Stimulated activated CD4-positive, alpha-beta T cell treated with anti-CD3 and anti-CD28 coated beads, Interleukin-1b, Interleukin-23, amount 100 ng/mL, for 4 hours (primary cell): ENCODE measurements around the gene PIK3C2G.

Source experiments
- DNase-seq, 2 donors: peaks; one replicate each; pipeline ENCODE4 v3.0.0-alpha.2; 2020; ENCODE audit warnings: low read depth in 2 of 2

PIK3C2G gene

GRCh38 chr12:18414671-18415070, 153.4 kb downstream of the PIK3C2G start:
- DNase-seq = no peak

GRCh38 chr12:18415227-18415626, 153.9 kb downstream of the PIK3C2G start:
- no peak for DNase-seq

GRCh38 chr12:18416412-18416811, 155.1 kb downstream of the PIK3C2G start:
- DNase-seq = no peak

- DNase-seq = no peak
Measured at GRCh38 chr12:18419311-18419710, 158.0 kb downstream of the PIK3C2G start.

GRCh38 chr12:18421867-18422266, 160.5 kb downstream of the PIK3C2G start:
- DNase-seq = no peak

GRCh38 chr12:18422871-18423270, 161.6 kb downstream of the PIK3C2G start:
- no peak for DNase-seq

- no peak for DNase-seq
Measured at GRCh38 chr12:18424857-18425256, 163.5 kb downstream of the PIK3C2G start.

GRCh38 chr12:18427520-18427919, 166.2 kb downstream of the PIK3C2G start:
- DNase-seq = no peak

GRCh38 chr12:18428416-18428815, 167.1 kb downstream of the PIK3C2G start:
- no peak for DNase-seq

- DNase-seq = no peak
Measured at GRCh38 chr12:18429366-18429765, 168.0 kb downstream of the PIK3C2G start.

GRCh38 chr12:18430425-18431048, 169.2 kb downstream of the PIK3C2G start:
- DNase-seq = no peak

- no peak for DNase-seq
Measured at GRCh38 chr12:18431771-18432170, 170.5 kb downstream of the PIK3C2G start.

GRCh38 chr12:18432206-18432605, 170.9 kb downstream of the PIK3C2G start:
- DNase-seq = no peak

GRCh38 chr12:18436170-18436569, 174.9 kb downstream of the PIK3C2G start:
- DNase-seq = no peak

- DNase-seq = no peak
Measured at GRCh38 chr12:18439541-18439940, 178.2 kb downstream of the PIK3C2G start.

GRCh38 chr12:18443768-18444437, 182.6 kb downstream of the PIK3C2G start:
- no peak for DNase-seq

- no peak for DNase-seq
Measured at GRCh38 chr12:18446061-18446644, 184.8 kb downstream of the PIK3C2G start.

GRCh38 chr12:18454330-18454729, 193.0 kb downstream of the PIK3C2G start:
- no peak for DNase-seq

- no peak for DNase-seq
Measured at GRCh38 chr12:18456344-18456743, 195.0 kb downstream of the PIK3C2G start.

GRCh38 chr12:18457362-18457761, 196.0 kb downstream of the PIK3C2G start:
- DNase-seq = no peak

- DNase-seq = no peak
Measured at GRCh38 chr12:18461758-18462157, 200.4 kb downstream of the PIK3C2G start.

GRCh38 chr12:18462442-18462841, 201.1 kb downstream of the PIK3C2G start:
- DNase-seq = no peak

- no peak for DNase-seq
Measured at GRCh38 chr12:18467620-18468245, 206.4 kb downstream of the PIK3C2G start.
